Measurements from ENCODE around the gene TMTC4.

TMTC4 gene

GRCh38 chr13:100602493-100603111, 72.0 kb downstream of the TMTC4 start:
- no peak for TF ChIP-seq CTCF (IDR thresholded peaks at IDR 0.05; ENCODE audit: insufficient read depth, low read length, missing control alignments)
- H3K4me3 ChIP-seq (ENCODE audit: low read depth, low read length) = no peak overlapping the region
- ChIA-PET POLR2A (no interaction called here), CTCF (interaction anchor here (1.0 to 1.4 kb wide), 3 partner anchors 14 to 29 kb away, joined by 3 to 4 read pairs (median 4); no protein-coding TSS in a partner anchor)
- no peak for DNase-seq (ENCODE audit: low read depth, low spot score)

- ChIA-PET POLR2A (no interaction called here), CTCF (interaction anchor here (4.3 kb wide), 1 partner anchor 13 kb away, joined by 26 read pairs; the partner anchor contains the start of gene GGACT)
- no peak for TF ChIP-seq CTCF (IDR thresholded peaks at IDR 0.05; ENCODE audit: insufficient read depth, low read length, missing control alignments)
- no peak for DNase-seq (ENCODE audit: low read depth, low spot score)
- no peak overlapping the region for H3K4me3 ChIP-seq (ENCODE audit: low read depth, low read length)
Observed at GRCh38 chr13:100601716-100602115, 72.9 kb downstream of the TMTC4 start.

- ChIA-PET POLR2A (no interaction called here), CTCF (interaction anchor here (4.3 kb wide), 1 partner anchor 12 kb away, joined by 26 read pairs; the partner anchor contains the start of gene GGACT)
- no peak overlapping the region for H3K4me3 ChIP-seq (ENCODE audit: low read depth, low read length)
- TF ChIP-seq CTCF (IDR thresholded peaks at IDR 0.05; ENCODE audit: insufficient read depth, low read length, missing control alignments) = no peak
- no peak for DNase-seq (ENCODE audit: low read depth, low spot score)
Observed at GRCh38 chr13:100600915-100601314, 73.7 kb downstream of the TMTC4 start.

GRCh38 chr13:100600461-100600860, 74.1 kb downstream of the TMTC4 start:
- ChIA-PET POLR2A (no interaction called here), CTCF (interaction anchor here (1.2 to 4.3 kb wide), 2 partner anchors 12 to 28 kb away, joined by 3 to 26 read pairs; partner anchors contain the start of gene GGACT)
- no peak overlapping the region for H3K4me3 ChIP-seq (ENCODE audit: low read depth, low read length)
- TF ChIP-seq CTCF (IDR thresholded peaks at IDR 0.05; ENCODE audit: insufficient read depth, low read length, missing control alignments) = no peak
- no peak for DNase-seq (ENCODE audit: low read depth, low spot score)

GRCh38 chr13:100597253-100597652, 77.3 kb downstream of the TMTC4 start:
- DNase-seq (ENCODE audit: low read depth, low spot score) = no peak
- ChIA-PET CTCF (interaction anchor here (1.2 kb wide), 1 partner anchor 24 kb away, joined by 4 read pairs; no protein-coding TSS in a partner anchor), POLR2A (no interaction called here)
- no peak for TF ChIP-seq CTCF (IDR thresholded peaks at IDR 0.05; ENCODE audit: insufficient read depth, low read length, missing control alignments)
- H3K4me3 ChIP-seq (ENCODE audit: low read depth, low read length) = no peak overlapping the region

GRCh38 chr13:100596516-100596915, 78.1 kb downstream of the TMTC4 start:
- no peak overlapping the region for H3K4me3 ChIP-seq (ENCODE audit: low read depth, low read length)
- no peak for DNase-seq (ENCODE audit: low read depth, low spot score)
- TF ChIP-seq CTCF (IDR thresholded peaks at IDR 0.05; ENCODE audit: insufficient read depth, low read length, missing control alignments) = no peak
- CTCF ChIA-PET = interaction anchor here (1.2 kb wide), 1 partner anchor 23 kb away, joined by 4 read pairs; no protein-coding TSS in a partner anchor
- POLR2A ChIA-PET = no interaction called here

Data from AG04449 (cell line).